ENCODE data around the gene SHANK1.

Gene SHANK1

GRCh38 chr19:50633973-50634372 lies 85.6 kb downstream of the SHANK1 start:
- TF ChIP-seq CTCF (IDR thresholded peaks at IDR 0.05; ENCODE audit: low read depth, low read length), result no peak
- DNase-seq (ENCODE audit: extremely low read depth, low read depth), result no peak

GRCh38 chr19:50633359-50633758 lies 86.2 kb downstream of the SHANK1 start:
- DNase-seq (ENCODE audit: extremely low read depth, low read depth), result no peak

DNA sequence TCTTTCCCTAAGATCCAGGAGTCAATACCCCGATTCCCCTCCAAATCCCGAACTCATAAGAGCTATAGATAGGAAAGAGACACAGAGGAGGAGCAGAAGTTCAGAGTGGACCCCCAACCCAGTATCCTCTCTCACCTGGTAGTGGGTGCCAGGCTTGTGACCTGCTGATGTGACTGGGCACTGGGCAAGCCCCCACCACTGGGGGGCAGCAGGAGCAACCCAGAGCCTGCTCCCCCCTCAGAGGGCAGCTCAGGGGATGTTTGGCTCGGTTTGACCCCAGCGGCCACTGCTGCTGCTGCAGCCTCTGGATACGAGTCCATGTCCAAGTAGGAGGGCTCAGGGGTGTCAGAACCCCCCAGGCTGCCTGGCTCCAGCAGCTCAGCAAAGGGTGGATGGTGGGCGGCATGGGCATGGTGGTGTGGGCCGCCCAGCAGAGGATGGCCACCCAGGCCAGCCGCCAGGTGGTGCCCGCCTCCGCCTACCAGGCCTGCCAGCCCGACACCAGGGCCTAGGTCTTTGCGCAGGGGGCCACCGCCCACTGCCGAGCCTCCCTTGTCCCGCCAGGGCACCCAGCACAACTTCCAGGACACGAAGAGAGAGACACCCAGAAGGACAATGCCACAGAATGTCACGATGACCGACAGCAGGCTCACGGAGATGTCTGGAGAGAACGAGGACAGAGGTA lies 87.3 kb downstream of the SHANK1 start:
- no peak for TF ChIP-seq CTCF (IDR thresholded peaks at IDR 0.05; ENCODE audit: low read depth, low read length)
- DNase-seq (ENCODE audit: extremely low read depth, low read depth), result no peak

More at GRCh38 chr19:50633359-50633758, 86.2 kb downstream of the SHANK1 start:
- no peak for TF ChIP-seq CTCF (IDR thresholded peaks at IDR 0.05; ENCODE audit: low read depth, low read length)

- TF ChIP-seq CTCF (IDR thresholded peaks at IDR 0.05; ENCODE audit: low read depth, low read length), result no peak
- DNase-seq (ENCODE audit: extremely low read depth, low read depth), result no peak
Observed at GRCh38 chr19:50629801-50630200, 89.8 kb downstream of the SHANK1 start.

DNA sequence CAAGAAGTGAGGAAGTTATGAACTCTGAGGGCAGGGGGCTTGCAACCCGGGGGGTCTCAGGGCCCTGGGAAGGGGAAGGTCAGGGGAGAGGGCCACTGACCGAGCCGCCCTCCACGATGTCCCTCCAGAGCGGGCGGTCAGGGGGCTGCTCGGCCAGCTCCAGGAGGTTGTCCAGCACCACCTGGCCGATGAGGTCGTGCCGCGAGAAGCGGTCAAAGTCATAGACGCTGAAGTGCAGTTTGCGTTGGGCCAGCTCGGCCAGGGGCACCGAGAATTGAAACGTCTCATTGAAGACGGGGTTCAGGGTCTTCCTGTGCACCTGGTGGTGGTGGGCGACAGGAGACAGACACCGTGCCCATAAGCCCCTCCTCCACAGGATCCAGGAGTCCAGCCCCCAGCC lies 90.4 kb downstream of the SHANK1 start:
- no peak for DNase-seq (ENCODE audit: extremely low read depth, low read depth)
- no peak for TF ChIP-seq CTCF (IDR thresholded peaks at IDR 0.05; ENCODE audit: low read depth, low read length)

- TF ChIP-seq CTCF (IDR thresholded peaks at IDR 0.05; ENCODE audit: low read depth, low read length), result no peak
- DNase-seq (ENCODE audit: extremely low read depth, low read depth), result no peak
Observed at GRCh38 chr19:50628551-50628950, 91.1 kb downstream of the SHANK1 start.

DNA sequence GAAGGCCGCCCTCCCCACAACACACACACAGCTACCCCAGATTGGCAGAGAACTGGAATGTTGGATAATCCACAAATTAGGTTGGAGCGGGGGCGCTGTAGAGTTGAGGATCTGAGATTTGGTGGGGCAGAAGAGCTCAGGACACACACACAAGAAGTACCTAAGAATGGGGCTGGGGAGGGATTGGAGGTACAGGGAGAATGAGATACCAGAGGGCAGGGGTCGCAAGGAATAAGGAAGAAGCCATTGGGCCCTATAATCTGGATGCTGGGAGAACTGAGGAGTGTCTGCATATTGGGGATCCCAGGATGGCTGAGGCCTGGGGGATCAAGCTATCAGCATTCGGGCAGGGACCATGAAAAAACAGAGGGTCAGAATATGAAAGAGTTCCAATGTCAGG lies 91.5 kb downstream of the SHANK1 start:
- DNase-seq (ENCODE audit: extremely low read depth, low read depth), result no peak
- TF ChIP-seq CTCF (IDR thresholded peaks at IDR 0.05; ENCODE audit: low read depth, low read length), result no peak

All from AG09319 (cell line).